Embryonic facial prominence (tissue), 1 donor: ENCODE measurements around the gene TSSC4.

Experiments used
- DNase-seq: peaks from one replicate; pipeline ENCODE4 v3.0.0-alpha.2; 2016; ENCODE audit errors: extremely low spot score

Gene TSSC4

DNA sequence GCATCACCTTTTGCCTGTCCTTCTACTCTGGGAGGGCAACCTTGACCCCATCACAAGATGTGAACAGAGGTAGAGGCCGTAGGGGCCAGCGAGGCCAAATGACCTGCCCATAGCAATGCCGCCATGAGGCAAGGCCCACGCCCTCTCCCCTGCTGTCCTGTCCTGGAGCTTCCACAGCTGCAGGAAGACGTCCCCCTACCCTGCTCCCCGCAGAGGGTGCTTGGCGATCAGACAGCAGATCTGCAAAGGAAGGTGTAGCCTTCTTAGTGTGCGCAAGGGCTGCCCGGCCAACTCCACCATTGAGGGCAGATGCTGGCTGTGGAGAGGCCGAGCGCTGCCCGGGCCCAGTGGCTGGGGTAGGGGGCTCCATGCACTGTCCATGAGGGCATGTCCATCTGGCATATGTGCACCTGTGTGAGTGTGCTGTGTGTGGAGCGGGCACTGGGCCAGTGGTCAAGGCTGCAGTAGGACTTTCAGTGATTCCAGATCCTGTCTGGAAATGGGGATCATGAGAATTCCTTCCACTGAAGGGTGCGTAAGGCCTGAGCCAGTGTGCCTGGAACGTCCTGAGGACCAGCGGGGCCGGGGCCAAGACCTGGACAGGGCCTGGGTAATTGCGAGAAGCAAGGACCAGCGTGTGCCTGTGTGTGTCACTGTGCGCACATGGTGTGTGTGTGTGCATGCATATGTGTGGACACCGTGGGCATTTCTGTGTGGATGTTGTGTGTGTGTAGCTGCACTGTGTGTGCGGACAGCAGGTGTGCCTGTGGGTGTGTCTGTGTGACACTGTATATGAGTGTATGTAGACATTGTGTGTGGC lies 32.8 kb downstream of the TSSC4 start:
- DNase-seq, result no peak

DNA sequence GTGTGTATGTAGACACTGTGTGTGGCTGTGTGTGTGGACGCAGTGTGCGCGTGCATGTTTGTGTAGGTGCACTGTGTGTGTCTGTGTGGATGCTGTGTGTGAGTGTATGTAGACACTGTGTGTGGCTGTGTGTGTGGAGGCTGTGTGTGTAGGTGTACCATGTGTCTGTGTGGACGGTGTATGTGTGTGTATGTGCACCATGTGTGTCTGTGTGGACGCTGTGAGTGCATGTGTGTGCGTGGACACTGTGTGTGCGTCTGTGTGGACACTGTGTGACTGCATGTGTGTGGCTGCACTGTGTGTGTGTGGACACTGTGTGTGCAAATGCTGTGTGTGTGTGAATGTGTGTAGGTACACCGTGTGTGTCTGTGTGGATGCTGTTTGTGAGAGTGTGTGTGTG lies 33.5 kb downstream of the TSSC4 start:
- no peak for DNase-seq

DNA sequence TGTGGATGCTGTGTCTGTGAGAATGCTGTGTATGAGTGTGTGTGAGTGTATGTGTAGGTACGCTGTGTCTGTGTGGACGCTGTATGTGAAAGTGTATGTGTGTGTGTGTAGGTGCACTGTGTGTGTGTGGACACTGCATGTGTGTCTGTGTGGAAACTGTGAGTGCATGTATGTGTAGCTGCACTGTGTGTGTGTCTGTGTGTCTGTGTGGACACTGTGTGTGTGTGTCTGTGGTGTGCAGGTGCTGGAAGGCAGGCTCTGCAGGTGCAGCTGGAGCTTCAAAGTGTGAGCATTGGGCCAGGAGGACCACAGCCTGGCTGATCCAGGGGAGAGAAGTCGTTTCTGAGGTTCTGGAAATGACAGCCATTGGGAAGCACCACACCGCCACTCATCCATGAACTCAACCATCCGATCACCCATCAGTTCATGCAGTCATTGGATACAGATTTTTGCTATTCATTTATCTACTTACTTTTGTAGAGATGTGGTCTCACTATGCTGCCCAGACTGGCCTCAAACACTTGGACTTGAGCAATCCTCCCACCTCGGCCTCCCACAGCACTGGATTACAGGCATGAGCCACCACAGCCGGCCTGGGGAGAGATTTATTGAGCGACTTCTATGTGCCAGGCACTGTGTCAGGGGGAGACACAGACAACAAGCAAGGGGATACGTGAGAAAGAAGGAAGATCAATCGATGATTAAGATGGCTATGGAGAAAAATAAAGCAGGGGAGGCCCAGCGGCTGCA lies 34.1 kb downstream of the TSSC4 start:
- DNase-seq, result no peak

DNA sequence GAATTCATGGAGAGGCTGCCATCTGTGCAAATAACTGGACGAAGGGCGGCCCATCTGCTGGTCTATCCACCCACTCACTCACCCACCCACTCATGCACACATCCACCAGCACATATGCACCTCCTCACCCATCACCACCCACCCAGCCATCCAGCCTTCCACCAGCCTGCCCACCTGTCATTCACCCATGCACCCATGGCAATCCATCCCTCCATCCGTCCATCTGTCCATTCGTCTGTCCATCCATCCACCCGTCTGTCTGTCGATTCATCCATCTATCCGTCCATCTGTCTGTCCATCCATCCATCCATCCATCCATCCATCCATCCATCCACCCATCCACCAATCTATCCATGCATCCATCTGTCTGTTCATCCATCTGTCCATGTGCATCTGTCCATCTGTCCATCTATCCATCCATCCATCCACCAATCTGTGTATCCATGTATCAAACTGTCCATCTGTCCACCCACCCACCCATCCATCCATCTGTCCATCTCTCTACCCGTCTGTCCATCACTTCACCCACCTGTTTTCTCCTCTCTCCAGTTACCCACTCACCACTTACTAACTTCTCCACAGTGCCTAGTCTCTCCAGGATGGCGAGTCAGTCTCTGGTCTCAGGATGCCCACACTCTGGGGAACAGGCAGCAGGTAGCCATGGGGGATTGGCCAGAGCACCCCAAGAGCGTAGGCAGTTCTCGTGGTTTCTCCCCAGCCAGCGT lies 34.9 kb downstream of the TSSC4 start:
- no peak for DNase-seq

DNA sequence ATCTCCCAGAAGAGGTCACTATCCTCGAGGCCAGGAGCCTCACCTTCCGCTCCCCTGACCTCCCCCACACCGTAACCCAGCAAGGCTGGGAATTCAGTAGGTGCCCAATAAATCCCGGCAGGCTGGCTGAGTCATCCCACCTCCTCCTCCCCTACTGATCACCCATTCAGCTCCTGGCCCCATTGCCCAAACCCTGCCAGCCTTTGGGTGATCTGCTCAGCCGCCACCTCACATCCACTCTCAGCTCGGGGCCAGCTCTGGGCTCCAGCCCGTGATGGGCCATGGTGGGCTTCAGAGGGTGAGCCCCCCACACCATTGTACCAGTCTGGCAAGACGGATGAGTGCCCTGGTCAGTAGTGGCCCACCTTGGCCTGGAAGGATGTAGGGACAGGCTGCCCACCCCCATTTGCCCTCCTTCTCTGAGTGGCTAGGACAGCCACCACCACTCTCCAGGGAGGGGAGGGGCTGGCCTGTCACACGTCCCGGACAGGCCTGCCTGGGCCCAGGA lies 35.5 kb downstream of the TSSC4 start:
- DNase-seq, result no peak

DNA sequence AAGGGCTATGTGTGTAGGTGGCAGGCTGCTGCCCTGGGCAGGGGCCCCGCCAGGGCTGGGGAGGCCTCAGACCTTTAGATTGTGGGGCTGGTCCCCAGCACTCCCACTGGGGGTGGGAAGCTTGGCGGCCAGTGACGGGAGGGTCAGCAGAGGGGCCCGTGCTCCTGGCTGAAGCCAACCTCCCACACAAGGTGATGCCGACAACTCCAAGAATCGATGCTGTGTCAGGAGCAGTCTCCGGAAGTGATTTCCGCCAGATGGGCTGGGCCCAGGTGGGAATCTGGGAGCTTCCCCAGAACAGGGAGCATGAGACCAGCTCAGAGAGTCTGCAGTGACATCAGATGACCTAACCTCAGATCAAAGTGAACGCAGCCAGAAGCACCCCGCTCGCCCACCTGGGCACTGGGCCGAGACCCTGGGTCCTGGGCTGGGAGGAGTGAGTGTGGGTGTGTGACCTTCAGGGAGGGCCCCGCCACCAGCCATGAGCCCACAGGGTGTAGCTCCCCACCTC lies 36.0 kb downstream of the TSSC4 start:
- no peak for DNase-seq

DNA sequence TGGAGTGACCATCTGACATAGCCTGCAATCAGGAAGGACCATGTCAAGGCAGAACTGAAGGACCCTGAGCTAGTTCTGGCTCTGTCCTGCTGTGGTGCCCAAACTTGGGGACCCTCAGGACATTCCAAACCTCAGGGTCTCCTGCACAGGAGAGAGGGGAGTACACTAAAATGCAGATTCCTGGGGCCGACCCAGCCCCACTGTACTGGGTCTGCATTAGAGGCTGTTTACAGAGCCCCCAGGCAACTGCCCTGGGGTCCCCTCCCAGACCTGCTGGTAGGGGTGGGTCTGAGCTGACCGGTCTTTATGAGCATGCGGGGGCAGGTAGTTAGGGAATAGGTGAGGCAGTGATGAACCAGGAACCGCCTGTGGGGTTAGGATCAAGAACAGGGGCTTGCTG lies 37.0 kb downstream of the TSSC4 start:
- DNase-seq, result no peak

DNA sequence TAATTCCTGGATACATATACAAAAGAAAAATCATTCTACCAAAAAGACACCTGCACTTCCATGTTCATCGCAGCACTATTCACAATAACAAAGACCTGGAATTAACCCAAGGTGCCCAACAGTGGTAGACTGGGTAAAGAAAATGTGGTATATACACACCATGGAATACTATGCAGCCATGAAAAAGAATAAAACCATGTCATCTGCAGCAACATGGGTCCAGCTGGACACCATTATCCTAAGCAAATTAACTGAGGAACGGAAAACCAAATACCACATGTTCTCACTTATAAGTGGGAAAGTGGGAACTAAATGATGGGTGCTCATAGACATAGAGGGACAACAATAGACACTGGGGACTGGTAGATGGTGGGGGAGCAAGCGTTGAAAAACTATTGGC lies 39.3 kb downstream of the TSSC4 start:
- DNase-seq, result no peak

DNA sequence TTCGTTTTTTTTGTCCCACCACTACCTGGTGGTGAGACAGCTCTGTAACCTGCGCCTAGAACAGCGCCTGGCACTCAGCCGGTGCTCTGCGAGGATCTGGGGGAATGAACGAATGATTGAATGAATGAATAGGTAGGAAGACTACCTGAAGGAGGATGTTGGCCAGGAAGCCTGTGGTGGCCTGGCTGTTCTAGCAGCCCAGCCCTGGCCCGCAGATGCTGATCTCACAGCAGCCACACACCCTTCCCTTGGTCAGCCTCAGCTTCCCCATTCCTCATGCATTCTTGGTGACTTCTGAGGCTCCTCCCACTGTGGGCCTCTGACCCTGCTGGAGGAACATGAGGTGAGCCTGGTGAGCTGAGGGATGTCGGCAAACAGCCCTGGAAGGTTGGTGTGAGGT lies 40.1 kb downstream of the TSSC4 start:
- no peak for DNase-seq

DNA sequence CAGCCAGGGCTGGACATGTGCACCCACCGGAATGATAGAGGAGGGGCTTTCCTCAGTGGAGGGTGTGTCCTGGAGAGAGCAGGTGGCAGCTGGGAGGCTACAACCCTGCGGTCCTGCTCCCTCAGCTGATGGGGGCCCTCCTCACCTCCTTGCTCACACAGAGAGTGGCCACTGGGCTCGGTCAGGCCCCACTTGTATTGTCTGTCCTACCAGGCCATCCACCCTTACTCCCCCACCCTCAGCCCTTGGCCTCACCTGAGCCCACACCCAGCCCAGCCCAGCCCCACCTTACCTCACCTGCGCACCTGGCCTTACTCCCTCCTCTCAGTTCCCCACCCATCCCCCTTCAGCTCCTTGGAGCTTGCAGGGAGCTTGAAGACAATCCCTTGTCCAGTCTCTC lies 40.6 kb downstream of the TSSC4 start:
- no peak for DNase-seq

DNA sequence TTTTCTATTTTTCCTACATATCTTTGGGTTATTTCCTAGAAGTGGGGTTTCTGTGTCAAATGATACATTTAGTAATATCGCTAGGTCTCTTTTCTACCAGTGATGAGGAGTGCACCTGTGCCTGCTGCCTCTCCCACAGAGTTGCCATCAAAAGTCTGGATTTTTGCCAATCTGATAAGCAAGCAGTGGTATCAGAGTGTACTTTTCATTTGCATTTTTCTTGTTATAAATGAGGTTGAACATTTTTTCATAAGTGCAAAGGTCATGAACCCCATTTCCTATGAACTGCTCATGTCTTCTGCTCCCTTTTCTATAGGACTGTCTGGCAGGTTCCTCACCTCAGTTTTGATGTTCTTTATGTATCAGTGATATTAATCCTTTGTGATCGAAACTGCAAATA lies 42.0 kb downstream of the TSSC4 start:
- no peak for DNase-seq

DNA sequence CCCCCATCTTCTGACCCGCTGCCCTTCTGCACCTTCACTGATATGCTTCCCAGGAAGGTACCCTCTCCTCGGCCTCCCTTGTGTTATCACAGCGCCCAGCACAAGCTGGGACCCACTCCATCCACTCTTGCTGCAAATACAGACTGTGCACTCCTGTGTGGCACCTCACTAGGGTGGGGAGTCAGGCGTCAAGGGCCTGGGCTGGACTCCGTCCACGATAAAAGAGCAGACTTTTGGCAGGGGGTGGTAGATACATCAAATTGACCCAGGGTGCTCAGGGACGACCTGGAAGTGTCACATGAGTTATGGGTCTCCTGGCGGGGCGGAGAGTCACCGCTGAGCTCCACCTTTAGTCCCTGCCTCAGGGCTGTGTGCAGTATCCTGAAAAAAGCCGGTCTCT lies 42.9 kb downstream of the TSSC4 start:
- no peak for DNase-seq

DNA sequence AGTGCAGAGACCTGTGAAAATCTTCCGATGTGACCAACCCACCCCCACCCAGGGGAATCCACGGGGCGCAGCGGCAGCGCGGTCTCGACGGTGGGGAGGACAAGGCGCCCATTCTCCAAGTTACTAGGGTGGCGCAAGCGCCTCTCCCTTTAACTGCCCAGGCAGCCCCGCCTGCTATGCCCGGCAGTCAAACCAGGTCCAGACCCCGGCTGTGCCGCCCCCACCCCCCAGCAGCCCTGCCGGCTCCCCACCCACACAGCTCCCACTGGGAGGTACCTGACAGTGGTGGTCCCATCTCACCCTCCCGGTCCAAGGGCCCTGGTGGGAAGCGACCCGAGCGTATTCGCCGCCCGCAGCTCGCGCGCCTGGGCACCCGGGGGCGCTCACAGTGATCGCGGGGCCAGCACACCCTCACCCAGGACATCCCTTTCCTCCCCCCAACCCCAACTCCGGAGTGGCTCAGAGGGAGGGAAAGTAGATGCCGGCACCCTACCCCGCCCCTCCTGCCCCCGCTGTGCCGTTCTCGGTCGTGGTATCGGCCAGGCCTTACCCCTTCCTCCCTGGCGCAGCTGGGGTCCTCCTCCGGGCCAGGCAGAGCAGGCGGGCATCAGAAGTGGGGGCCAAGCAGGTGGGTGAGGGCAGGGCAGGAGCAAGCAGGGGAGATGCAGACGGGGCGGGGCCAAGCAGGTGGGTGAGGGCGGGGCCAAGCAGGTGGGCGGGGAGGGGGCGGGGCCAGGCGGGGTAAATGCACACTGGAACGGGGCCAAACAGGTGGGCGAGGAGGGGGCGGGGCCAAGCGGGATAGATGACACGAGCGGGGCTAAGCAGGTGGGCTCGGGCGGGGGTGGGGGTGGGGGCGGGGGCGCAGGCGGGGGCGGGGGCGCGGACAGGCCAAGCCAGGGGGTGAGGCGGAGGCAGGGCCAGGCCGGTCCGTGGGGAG lies 43.6 kb downstream of the TSSC4 start, which contains the start of gene TRPM5:
TSS of gene TRPM5 (minus strand) at position 634 of the 940 bp plus-strand sequence. CDS start 21,478 bp downstream, outside the sequence.
- no peak for DNase-seq

DNA sequence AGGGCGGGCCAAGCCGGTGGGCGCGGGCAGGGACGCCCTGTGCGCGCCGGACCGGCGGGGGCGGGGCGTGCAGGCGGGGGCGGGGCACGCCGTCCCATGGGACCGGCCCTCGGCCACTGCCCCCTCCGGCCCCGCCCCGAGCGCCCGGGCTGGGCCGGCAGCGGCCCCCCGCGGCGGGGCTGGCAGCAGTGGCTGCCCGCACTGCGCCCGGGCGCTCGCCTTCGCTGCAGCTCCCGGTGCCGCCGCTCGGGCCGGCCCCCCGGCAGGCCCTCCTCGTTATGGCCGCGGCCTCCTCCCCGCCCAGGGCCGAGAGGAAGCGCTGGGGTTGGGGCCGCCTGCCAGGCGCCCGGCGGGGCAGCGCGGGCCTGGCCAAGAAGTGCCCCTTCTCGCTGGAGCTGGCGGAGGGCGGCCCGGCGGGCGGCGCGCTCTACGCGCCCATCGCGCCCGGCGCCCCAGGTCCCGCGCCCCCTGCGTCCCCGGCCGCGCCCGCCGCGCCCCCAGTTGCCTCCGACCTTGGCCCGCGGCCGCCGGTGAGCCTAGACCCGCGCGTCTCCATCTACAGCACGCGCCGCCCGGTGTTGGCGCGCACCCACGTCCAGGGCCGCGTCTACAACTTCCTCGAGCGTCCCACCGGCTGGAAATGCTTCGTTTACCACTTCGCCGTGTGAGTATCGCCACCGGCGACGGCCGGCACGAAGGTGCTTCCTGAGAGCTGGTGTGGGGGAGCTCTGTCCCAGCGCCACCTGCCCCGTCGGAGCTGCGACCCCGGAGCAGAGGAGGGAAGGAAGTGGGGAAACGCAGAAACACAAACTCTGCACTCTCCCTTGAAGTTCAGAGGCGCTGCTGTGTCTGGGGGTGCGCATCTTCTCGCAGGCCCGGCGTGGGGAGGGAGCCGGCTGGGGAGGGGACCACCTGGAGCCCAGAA lies 44.5 kb downstream of the TSSC4 start, which contains the start of gene KCNQ1:
TSS of gene KCNQ1 (plus strand) at position 188 of the 925 bp plus-strand sequence. CDS start at position 279, 91 bp downstream.
- DNase-seq, result no peak

DNA sequence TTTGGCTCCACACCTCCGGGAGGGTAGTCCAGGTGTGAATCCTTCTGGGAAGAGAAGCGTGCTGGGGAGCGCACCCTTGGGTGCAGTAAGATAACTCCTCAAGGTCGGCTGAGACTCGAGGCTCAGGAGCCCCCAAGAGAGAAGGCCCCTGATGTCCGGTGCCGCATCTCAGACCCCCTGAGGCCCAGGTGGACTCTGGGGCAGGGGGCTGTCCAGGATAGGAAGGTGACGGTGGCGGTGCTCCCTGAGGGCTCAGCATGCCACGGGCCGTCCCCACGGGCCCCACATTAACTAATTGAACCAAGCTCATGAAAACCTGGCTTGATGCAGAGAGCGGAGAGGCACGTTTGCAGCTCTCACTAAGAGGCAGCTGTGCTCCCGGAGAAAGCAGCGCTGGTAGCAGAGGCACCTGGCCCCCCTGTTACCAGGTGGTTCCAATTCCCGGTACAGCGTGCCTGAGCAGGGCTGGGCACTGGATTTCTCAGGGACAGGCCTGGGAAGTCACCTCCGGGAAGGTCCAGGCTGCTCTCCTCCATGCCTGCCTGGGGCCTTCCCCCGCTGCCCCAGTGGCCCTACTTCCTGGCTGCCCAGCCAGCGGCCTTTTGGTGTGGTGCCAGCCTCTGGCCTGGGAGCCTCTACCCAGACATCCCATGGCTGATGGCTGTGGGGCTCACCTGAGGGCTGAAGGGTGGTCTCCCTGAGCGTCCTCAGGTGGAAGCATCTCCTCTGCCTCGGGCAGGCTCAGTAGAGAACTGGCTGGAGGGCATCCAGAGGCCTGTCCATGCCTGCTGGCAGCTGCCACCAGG lies 45.4 kb downstream of the TSSC4 start:
- DNase-seq, result no peak

DNA sequence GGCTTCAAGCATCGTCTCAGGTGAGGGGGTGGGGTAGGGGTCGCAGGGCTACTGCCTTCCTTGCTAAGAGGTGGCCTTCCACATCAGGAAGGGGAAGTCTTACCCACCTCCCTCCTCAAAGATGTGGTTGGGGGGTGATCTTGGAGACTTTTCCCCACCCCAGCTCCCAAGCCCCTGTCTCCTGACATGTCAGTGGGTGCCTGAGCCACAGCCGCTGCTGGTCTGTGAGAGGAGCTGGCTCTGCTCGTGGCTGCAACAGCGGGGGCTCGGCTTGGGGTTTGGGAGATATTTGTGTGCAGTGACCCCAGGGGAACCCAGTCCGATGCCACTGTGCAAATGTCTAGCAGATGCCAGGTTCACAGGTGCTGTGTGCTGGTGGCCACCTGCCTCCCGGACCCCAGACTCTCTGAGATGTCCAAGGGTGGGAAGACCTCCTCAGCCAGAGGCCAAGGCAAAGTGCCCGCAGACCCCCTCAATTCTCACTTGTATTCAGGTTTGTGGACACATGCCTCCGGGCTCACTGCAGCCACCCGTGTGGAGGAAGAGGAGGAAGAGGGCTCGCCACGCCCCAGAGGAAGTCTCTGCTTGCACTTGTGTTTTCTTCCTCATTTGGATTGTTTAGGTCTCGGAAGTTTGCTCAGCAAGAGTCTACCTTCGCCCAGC lies 46.2 kb downstream of the TSSC4 start:
- no peak for DNase-seq

DNA sequence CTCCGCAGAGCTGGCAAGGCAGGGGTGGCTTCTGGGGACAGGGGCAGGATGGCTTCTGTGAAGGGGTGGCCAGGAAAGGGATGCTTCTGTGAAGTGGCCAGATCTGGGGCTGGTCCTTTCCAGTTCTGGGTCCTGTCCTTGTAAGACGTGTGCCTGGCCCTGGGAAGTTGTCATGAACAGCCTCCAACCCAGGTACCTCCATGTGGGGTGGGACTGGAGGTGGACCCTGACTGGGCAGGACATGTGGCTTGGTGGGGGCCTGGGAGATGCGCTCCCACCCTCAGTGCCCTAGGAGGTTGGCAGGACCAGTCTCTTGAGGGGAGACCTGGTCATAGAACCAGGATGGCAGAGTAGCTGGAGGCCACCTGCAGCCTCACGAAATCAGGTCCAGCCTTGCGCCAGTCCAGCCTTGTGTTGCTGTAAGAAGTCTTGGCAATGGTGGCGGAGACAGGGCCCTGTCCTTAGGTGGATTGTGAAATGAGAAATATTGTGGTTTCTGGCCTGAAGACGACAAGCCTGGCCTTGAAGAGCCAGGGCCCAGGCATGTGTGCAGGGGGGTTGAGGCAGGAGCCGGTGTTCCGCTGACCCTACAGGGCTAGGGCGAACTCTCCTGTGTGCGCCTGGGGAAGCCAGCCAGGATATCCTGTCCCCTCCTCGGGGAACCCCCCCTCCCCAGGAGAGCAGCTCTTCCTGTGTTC lies 46.9 kb downstream of the TSSC4 start:
- no peak for DNase-seq
